ENCODE results near the gene SLC45A2.
"Not testable (repeated sequence)": the region's sequence is repeated elsewhere in the genome, so short reads cannot be mapped to it uniquely, and the experiment has no call there.

SLC45A2 gene

DNA sequence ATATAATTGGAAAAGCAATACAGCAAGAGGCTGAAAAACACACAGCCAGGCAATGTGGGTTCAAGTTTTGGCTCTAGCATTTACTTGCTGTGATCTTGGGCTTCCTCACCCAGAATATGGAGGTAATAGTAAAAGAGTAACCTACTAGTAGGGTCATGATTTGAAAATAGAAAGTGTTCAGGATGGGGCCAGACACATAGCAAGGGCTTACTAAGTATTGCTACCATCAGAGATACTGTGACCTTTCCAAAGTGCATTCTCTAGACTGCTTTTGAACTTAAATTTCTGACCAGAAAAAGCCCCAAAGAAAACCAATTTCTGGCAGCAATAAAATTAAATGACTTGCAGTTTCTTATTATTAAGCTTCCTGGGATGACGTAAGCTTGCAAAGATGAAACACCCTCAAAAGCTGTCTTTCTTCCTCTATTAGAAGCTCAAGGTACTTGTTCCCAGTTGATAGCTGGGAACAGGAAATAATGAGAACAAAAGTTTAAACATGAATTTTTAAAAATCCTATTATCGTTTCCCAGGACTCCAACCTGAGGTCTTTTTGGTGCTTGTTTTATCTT lies 20.3 kb downstream of the SLC45A2 start:
- no peak for DNase-seq

GRCh38 chr5:33958176-33958575 lies 26.3 kb downstream of the SLC45A2 start:
- no peak for DNase-seq

DNA sequence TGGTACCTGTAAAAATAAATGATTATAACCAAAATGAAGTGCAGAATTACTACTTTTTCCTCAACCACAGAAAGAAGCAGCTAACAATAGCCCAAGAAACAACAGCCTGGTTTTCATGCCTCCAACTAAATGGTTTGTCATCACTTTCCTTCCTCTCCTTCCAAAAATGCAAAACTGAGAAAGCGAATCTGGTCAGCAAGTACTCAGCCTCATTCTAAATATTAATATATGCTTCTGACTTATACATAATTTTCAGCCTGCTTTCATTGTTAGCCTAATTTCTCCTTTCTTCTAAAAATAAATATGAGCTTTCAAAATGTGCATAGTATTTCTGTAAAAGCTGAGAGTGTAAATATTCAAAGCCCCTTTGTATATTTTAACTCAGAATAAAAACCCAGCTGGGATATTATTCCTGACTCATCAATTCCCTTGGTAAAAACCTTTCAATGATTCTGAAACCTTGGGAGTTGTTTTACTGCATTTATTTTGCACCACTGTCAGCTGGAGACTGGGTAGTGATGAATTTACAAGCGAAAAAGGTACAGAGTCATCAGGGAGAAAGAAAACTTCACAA lies 26.8 kb downstream of the SLC45A2 start:
- DNase-seq: no peak

DNA sequence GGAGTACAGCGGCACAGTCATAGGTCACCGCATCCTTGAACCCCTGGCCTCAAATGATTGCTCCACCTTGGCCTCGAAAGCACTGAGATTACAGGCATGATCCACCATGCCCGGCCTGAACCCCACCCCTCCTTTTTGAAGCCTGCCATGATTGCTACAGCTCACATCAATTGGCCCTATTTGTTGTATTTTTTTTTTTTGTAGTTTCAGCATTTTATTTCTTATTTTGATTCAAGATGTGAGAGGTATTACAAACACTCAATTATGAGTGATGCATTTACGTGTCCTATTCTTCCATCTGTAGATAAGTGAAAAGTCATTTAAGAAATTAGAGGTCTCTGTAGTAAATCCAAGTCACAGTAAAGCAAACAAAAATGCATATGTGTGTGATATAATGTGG lies 32.3 kb downstream of the SLC45A2 start:
- DNase-seq: not testable (repeated sequence)

GRCh38 chr5:33944543-33945132 lies 39.9 kb downstream of the SLC45A2 start:
- no peak for DNase-seq

- DNase-seq: no peak
These were observed 43.4 kb downstream of the SLC45A2 start for GRCh38 chr5:33941090-33941489.

GRCh38 chr5:33939556-33940262 lies 44.8 kb downstream of the SLC45A2 start:
- DNase-seq: no peak

DNA sequence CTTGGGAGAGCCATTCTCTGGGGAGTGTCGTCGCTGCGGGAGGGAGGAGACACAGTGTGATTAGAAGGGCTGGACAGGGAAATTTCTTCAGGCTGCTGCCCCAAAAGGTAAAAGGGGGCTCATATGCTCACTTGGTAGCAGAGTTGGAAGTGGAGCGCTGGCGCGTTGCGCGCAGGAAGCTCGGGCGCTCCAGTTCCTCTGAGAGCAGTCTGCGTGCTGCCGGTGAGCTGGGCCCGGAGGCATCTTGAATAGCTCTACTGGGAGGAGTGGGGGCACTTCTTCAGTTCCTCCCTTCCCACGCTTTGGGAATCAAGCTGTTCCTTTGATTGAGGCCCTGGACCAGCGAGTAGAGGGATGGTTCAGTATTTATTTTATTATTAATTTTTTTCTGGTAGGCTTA lies 45.6 kb downstream of the SLC45A2 start:
- DNase-seq: no peak

GRCh38 chr5:33938507-33938796 lies 46.0 kb downstream of the SLC45A2 start:
- DNase-seq: no peak

- no peak for DNase-seq
These were observed 46.6 kb downstream of the SLC45A2 start for GRCh38 chr5:33937707-33938506.

GRCh38 chr5:33937017-33937706 lies 47.3 kb downstream of the SLC45A2 start:
- no peak for DNase-seq

GRCh38 chr5:33936381-33937016 lies 48.0 kb downstream of the SLC45A2 start, which contains the start of gene RXFP3:
TSS of gene RXFP3 (plus strand) at chr5:33936386. CDS start at chr5:33936741, 355 bp downstream.
- no peak for DNase-seq

DNA sequence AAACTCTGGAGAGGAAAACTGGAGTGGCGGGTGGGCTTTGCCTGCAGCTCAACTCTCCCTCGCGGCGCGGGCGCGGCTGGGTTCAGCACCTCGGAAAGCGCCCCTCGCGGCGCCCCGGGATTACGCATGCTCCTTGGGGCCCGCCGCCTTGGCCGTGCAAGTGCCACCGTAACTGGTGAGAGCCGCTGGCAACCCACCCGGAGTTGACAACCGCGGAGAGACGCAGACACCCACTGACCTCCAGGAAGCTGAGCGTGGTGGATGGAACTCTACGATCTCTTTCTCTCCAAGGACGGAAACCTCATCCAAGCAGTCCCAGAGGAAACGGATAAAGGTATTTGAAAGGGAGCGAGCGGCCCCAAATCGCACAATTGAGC lies 48.5 kb downstream of the SLC45A2 start:
- DNase-seq: no peak

DNA sequence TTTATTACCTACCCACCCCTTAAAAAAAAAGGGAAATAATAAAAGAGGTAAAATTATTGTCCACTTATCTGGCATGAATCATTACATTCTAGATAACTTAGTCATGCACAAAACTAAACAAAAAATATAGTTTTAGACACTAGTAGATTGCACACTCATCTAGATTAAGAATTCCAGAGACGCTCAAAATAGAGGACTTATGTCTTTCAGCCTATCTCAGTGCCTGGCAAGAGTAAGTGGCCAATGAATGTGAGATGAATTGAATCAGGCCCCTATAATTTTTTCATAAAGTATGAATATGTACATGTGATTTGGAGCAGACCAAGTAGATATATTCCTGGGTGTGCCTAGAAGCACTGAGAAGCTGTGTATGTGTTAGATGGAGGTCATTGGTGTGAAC lies 50.3 kb downstream of the SLC45A2 start:
- no peak for DNase-seq

GRCh38 chr5:33933723-33934169 lies 50.7 kb downstream of the SLC45A2 start:
- no peak for DNase-seq

- DNase-seq: no peak
These were observed 53.4 kb downstream of the SLC45A2 start for GRCh38 chr5:33931136-33931535.

DNA sequence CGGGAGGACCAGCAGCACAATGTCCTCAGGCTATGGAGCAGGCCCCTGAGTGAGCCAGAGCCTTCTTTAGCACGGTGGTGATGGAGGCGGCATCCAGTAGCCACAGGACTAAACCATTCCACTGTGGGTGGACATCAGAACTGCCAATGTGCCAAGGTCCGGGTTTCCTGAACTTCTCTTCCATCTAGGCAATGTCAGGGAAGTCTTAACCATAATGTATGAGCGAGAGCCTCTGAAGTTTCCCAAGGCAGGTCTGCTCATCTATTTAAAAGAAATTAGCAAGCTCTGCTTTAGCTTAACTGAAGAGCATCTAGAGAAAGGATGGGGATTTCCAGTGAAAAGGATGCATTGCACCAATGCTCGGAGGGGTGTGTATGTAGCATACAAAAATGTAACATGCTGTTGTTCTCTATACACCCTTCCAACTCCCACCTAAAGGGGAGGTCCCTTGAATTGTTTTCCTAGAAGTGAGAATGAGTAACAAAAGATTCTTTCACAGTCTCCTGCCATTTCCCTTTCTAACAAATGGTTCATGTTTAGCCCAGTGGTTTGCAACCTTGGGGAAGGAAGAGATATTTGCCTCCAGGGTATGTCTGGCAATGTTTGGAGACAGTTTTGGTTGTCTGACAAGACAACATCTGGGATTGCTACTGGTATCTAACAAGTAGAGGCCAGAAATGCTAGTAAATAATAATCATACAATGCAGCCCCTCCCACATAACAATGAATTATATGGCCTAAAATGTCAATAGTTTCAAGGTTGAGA lies 54.4 kb downstream of the SLC45A2 start:
- no peak for DNase-seq

GRCh38 chr5:33928283-33928682 lies 56.2 kb downstream of the SLC45A2 start:
- DNase-seq: no peak

- no peak for DNase-seq
These were observed 56.8 kb downstream of the SLC45A2 start for GRCh38 chr5:33927685-33928084.

- no peak for DNase-seq
These were observed 59.2 kb downstream of the SLC45A2 start for GRCh38 chr5:33925278-33925677.

DNA sequence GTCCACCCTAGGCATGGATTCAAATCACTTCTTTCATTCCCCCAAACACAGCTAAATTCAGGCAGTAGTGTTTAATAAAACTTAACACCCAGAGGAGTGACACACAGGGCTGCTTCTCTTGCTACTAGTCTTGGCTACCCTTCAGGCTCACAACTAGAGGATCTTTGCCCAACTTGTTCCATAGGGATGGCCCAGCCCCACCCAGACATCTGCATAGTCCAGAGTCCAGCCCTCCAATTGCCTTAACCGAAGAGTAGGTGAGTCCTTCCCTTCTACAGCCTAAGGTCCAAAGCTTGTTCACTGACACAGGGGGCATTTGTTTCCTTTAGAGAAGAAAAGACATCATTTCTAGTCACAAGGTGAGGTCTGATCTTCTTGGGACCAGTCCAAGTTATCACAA lies 63.5 kb downstream of the SLC45A2 start:
- DNase-seq: no peak

Measured in NCI-H1417 treated with DMSO at 0.1 percent for 48 hours (cell line).